HG02840 (cell line): ENCODE measurements around the gene NEMP1.
"Not testable (repeated sequence)": the region's sequence is repeated elsewhere in the genome, so short reads cannot be mapped to it uniquely, and the experiment has no call there.

Experiments
- ATAC-seq: cut with Tn5 transposase; IDR thresholded peaks from one replicate; pipeline ENCODE4 v1.9.1; 2021; ENCODE audit warnings: mild to moderate bottlenecking, moderate library complexity, moderate number of reproducible peaks; ENCODE audit not compliant: unreplicated experiment, low FRiP score

Gene NEMP1

DNA sequence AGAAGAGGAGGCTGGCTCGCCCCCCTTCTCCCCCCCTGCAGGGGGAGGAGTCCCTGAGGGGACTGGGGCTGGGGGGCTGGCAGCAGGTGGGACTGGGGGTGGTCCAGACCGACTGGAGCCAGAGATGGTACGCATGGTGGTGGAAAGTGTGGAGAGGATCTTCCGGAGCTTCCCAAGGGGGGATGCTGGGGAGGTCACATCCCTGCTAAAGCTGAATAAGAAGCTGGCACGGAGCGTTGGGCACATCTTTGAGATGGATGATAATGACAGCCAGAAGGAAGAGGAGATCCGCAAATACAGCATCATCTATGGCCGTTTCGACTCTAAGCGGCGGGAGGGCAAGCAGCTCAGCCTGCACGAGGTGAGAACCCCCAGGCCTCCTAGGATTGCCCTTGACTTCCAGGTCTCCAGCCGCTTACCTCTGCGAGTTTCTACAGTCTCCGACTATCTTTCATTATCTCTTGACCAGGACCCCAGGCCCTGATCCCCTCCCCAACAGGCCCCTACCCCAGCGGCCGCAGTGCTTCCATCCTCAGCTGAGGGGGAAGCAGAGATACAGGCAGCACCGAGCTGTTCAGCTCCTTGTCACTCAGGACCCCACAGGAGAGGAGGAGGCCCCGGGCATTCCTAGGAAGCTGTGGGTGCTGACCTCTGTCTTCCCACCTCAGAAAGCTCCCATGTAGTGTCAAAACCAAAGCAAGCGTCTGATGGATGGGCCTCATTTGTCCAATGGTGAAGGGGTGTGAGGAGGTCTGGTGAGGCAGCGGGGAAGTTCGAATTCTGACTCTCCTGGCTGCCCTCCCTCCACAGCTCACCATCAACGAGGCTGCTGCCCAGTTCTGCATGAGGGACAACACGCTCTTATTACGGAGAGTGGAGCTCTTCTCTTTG, 13.3 kb upstream of the NEMP1 start:
- no peak for ATAC-seq

DNA sequence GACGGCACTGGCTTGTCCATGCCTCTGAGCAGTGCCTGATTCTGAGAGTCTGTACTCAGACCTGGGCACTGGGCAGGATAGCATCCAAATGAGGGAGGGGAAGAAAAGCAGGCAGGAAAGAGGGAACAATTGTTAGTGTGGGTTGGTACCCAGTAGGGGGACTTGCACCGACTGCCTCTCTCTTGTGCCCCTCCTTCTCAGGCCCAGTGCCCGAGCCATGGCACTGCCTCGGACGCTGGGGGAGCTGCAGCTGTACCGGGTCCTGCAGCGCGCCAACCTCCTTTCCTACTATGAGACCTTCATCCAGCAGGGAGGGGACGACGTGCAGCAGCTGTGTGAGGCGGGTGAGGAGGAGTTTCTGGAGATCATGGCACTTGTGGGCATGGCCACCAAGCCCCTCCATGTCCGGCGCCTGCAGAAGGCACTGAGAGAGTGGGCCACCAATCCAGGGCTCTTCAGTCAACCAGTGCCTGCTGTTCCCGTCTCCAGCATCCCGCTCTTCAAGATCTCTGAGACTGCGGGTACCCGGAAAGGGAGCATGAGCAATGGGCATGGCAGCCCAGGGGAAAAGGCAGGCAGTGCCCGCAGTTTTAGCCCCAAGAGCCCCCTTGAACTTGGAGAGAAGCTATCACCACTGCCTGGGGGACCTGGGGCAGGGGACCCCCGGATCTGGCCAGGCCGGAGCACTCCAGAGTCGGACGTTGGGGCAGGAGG, 12.5 kb upstream of the NEMP1 start:
- ATAC-seq: no peak

DNA sequence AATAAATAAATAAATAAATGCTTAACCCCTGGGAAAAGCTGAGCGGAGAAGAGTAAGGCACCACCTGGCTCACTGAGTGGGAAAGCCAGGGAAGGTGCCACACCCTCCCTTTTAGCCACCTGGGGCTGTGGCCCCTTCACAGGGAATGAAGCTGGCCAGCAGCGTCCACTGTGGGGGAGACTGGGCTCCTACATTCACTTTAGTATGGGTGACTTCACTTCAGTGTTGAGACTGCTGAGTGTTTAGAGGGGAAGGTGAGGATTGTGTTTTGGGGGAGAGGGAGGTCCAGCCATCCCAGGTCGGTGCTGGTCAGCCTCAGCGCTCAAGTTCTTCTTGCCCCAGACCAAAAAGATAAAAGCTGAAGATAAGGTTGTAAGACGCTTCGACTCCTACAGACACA, 11.9 kb upstream of the NEMP1 start:
- no peak for ATAC-seq

DNA sequence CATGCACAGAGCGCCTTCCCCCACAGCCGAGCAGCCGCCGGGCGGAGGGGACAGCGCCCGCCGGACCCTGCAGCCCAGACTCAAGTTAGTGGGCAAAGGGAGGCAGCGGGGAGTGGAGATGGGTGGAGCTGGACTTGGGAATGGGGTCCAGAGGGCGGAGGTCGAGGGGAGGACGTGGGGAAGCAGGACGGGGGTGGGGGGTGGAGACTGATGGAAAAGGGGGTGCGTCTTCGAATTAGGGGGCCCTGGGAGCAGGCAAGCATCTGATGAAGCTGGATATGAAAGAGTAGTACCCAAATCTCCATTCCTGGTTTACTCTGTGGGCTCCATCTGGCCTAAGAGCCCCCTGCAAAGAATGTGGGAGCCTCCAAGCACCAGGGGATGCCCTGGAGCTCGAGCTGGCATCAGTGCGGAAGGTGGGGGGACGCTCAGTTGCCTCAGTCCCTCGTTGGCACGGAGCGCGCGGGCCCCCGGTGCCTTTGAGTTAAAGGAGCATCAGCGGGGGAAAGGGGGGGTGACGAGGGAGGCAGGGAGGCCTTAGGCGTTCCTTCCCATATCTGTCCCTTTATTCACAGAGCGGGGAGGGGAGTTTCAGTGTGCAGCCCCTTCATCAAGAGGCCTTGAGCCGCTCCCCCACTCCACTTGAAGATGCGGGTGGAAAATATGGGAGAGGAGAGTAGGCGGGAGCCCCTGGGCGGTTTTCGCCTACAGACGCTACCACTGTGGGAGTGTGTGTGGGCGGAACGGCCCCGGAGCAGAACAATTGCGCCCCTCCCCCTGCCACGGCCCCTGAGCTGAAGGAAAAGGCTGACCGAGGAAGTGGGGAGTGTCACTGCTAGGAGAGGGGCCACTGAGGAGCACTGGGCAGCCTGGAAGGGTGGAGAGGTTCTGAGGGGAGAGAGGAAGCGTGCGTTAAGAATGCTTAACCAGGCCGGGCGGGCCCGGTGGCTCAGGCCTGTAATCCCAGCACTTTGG, 11.0 kb upstream of the NEMP1 start:
- no peak for ATAC-seq

DNA sequence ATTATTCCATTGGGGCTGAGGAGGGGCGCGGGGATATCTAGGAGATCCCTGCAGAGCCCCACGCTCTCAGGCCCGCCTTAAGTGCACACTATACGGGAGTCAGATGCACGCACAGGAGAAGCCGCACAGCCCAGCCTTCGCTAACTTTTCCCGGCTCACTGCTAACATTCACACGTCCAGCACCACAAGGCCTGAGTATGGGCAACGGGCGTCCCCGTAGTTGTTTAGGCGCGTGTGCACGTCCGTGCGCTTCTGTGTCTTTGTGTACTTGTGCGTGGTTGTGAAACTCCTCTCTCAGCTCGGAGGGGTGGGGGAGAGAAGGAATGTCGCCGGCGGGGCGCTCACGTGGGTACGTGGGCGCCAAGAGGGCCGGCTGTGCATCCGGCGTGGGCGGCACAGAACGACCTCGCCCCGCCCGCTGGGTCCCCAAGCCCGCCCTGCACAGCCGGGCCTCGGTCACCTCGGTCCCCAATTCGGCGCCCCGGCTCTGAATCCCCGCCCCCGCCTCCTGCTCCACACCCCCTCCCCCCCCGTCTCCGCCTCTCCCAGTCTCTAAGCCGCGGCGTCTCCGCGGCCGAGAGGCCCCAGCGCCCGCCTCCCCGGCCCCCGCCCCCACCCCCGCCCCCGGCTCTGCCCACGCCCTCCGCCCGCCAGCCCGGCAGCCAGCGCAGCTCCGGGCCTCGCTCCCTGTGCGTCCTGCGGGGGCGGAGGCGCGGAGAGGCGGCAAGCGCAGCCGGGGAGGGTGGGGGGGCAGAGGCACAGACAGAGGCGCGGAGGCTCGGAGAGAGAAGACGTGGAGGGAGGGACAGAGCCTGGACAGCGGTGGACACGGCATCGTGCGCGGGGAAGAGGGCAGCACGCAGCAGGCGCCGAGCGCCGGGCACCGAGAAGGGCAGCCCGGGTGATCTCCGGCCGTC, 10.0 kb upstream of the NEMP1 start, which contains the start of gene NAB2:
Gene NAB2 (plus strand): TSS at position 761 of the 917 bp plus-strand sequence. CDS start 158 bp downstream, outside the sequence.
- ATAC-seq: peak; percentile 48

DNA sequence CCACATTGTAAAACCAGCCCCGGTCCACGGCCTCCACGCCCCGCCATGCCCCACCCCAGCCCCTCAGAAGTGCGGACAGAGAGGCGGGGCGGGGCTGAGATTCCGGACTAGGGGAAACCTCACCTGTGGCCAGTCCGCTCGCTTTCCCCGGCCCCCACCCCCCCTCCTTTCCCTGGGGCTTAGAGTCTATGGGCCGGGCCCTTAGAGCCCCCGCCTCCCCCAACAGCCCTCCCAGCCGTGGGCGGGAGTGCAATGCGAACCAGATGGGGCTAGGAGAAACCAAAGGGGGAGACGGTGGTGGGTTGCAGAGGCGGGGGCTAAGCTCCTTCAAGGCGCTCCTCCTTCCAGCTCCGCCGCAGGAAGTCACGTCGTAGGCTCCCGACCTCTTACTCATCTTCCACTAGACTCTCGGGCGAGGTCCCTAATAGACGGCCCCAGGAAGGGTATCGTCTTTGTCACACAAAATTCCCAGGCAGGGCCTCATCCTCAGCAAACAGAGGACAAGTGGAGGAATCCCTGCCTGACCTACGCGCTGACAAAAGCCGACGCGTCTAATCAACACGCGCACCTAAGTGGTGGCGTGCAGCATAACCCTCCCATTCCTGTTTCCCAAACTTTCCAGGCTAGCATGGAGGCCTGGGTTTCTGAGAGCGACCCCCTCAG, 9.2 kb upstream of the NEMP1 start:
- peak; percentile 32 for ATAC-seq

DNA sequence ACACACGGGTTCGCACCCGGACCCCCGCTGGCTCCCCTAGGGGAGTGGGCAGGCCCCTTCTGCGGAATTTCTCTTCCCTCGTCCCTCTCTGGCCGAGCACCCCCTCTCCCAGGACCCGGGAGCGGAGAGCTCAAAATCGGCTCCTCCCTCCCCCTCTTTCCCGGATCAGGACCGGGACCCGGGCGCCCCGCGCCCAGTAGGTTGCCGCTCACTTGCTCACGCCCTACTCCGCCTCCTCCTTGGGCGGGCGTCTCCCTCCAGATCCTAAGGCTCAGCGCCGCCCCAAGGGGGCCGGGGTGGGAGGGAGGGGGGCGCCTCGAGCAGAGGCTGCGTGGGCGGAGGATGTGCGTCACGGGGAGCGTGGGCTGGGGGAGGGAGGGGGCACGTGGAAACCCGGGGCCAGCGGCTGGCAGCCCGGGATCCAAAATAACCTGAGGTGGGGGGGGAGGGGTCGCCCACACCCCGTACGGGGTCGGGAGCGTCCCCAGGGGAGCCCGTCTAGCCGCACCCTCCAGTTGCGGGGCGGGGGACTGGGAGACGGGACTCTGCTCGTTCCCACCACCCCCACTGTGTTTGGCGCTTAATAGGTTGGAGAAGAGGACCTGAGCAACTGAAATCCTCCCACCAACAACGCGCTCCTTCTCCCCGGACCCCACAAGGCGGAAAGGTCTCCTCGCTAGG, 8.6 kb upstream of the NEMP1 start:
- ATAC-seq: peak; percentile 26

DNA sequence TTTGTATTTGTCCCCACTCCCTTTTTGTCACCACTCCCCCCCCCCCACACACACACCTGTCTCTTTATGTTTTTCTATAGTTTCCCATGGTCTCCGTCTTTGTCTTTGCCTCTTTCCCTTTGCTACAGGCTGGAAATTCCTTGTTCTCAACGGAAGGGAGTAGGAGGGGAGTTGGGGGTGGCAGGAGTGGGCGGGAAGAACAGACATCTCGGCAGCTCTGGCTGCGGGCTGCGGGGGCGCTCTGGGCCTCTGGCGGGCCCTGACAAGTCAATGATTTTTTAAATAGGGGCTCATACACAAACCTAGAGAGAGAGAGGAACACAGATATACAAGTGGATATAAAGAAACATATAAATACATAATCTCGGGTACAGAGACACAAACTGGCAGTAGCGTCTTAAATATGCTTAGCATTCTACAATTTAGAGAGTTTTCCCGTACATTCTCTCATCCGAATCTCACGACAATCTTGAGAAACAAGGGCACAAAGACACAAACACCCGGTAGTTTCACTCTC, 8.0 kb upstream of the NEMP1 start:
- ATAC-seq: no peak

DNA sequence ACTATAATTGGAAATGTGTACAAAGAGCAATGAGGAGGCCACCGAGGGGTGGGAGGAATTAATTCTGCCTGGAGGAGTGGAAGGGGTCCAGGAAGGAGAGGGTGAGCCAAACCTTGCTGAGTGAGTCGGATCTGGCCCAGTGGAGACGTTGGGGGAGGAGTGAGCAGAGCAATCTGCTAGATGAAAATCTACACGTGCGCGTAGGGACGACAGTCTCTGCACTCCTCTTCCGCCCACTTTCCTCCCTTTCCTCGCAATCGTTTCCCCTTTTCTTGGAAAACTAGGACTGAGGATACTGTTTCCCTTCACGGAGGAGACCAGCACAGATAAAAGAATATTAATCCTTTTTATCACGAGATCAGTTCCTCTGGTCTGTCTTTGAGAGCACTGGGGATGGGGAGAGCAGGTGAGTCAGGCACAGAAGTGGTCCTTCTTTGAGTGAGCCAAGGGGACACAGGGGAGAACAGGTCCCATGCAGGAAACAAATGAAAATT, 7.5 kb upstream of the NEMP1 start:
- no peak for ATAC-seq

DNA sequence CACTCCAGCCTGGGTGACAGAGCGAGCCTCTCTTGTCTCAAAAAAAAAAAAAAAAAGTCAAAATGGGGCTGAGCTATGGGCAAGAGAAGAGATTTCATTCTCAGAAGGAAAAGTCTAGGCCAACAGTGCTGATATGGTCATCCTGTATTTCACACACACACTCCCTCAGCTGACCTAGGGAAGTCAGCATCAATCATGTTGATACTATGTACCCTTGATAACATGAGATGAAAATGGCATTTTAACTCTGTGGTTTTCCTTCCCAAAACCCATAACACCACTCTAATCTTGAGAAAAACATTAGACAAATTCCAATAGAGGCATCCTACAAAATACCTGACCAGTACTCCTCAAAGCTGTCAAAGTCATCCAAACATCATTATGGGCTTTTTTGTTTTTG, 2.3 kb upstream of the NEMP1 start:
- ATAC-seq: no peak

DNA sequence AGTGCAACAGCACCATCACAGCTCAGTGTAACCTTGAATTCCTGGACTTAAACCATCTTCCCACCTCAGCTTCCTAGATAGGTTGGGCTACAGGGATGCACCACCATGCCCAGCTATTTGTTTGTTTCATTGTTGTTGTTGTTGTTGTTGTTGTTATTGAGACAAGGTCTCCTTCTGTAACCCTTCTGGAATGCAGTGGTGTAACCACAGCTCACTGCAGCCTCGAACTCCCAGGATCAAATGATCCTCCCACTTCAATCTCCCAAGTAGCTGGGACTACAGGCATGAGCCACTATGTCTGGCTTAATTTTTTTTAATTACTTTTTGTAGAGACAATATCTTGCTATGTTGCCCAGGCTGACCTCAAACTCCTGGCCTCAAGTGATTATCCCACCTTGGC, 1.2 kb upstream of the NEMP1 start:
- ATAC-seq: no peak

DNA sequence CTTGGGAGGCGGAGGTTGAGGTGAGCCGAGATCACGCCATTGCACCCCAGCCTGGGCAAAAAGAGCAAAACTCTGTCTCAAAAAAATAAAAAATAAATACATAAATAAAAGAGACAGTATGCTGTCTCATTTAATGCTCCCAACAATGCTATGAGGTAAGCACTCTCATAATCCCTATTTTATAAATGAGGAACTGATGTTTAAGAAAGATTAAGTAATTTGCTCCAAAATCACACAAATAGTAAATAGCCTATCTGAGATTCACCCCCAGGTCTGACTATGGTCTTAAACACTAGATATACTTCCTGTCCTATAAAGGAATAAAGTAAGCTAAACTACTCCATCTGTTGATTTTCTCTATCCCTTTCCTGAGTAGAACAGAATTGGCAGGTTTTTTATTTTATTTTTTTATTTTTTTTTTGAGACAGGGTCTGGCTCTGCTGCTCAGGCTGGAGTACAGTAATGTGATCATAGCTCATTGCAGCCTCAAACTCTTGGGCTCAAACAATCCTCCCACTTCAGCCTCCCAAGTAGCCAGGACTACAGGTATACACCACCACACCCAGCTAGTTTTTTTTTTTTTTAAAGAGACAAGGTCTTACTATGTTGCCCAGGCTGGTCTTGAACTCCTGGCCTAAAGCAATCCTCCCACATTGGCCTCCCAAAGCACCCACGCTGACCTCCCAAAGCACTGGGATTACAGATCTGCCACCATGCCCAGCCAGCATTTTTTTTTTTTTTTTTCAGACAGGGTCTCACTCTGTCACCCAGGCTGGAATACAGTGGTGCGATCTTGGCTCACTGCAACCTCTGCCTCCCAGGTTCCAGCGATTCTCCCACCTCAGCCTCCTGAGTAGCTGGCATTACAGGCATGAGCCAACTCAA, 4.8 kb downstream of the NEMP1 start:
- not testable (repeated sequence) for ATAC-seq

DNA sequence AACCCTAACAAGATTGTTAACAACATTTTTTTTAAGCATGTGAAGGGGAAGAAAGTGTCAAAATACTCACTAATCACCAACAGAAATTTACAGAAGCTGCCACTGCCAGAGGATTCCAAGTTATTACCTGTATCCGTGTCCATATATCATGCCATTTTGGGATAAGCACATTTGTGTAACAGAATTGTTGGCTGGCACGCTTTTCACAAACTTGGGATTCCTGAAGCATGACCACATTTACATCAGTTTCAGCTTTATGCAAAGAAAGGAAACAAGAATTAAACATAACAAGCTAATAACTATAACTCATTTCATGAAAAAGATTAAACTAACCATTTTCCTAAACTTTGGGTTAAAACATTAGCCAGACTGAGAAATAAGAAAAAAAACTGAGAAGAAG, 5.9 kb downstream of the NEMP1 start:
- no peak for ATAC-seq

DNA sequence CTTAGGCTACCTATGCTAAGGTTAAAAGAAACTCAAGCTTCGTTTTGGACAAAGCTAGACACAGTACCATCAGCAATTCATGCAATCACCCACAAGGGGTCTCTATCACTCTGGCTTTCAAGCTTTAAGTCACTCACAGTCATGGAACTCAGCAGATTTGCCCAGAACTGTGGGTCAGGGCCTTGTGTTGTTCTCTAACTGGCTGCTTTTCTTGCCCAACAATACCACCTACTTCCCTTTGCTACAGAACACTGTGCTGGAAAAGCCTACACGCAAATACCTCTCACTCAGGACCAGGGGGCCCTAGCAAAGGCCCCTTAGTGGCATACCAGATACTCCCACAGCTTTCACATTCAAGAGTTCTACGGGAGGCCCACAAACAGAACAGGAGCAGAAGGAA, 9.1 kb downstream of the NEMP1 start:
- ATAC-seq: no peak

DNA sequence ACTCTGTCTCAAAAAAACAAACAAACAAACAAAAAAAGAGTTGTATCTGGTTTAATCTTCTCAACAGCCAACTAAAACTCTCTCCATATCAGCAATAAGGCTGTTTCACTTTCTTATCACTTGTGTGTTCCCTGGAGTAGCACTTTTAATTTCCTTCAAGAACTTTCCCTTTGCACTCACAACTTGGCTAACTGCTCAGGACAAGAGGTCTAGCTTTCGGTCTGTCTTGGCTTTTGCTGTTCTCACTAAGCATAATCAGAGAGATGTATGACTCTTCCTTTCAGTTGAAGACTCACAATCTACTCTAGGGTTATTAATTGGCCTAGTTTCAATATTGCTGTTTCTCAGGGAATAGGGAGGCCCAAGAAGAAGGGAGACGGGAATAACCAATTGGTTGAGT, 12.3 kb downstream of the NEMP1 start:
- no peak for ATAC-seq

DNA sequence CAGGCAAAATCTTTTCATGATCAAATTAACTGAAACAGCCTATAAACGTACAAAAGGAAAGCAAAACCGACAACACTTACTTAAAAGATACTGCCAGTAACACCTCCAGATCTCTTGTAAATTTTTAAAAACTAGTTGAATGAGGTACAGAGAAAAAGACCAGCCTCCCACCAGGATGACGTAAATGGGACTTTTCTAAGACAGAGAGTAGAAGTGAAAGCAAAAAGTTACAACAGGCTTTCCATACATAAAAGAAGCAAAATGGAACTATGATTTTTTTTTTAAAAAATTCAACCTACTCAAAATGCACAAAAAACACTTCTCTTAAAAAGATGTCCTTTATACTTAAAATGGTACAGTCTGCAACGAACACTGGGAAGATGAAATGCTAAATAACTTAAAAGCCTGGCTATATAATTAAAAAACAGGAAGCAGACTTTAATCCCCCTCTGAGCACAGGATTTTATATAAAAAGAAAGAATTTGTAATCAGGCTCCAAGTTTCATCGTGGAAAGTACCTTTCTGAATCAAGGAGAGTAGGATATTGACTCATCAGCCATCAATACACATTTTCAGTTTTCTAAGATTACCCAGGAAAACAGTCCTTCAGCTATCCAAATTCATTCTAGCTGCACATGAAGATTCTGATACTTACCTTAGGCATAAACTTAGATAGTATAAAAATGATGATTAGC, 14.5 kb downstream of the NEMP1 start:
- peak; percentile 83 for ATAC-seq
